OCI-LY7 (cell line): ENCODE data around the gene ITGB6.

Experiments used
- CTCF ChIP-seq: fragments of 200-600 bp; sonication (generic); conservative IDR thresholded peaks from 2 replicates; pipeline ENCODE4 v1.5.1; 2014; ENCODE audit warnings: mild to moderate bottlenecking, antibody characterized with exemption, low read length, moderate library complexity, mixed read lengths
- EZH2phosphoT487 ChIP-seq: fragments of 200-600 bp; sonication (generic); IDR thresholded peaks from 2 replicates; pipeline ENCODE4 v1.6.1; 2018; ENCODE audit warnings: low read depth, borderline replicate concordance, mild to moderate bottlenecking, mixed run types, antibody characterized with exemption, low read length, moderate library complexity, mixed read lengths

DNA sequence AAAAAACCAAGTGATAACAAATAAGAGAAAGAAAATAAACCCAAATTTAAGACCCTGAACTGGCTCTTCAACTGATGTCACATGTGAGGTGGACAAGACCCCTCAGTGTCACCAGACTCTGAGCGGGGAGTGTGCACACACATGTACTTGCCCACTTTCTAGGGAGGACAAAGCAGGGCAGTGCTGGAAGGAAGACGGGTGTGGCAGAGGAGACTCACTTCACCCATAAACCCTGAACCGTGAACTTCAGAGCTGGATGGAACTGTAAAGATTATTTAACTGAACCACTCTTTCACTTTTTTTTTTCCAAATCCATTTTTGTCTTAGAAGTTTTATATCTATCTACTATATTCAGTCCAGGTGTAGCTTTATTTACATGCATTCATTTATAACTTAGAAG lies 149.9 kb downstream of the ITGB6 start:
- TF ChIP-seq CTCF (no peak), EZH2phosphoT487 (no peak)
